ENCODE measurements around the gene CD300E. TPM values are rescaled to one million over a fixed set of nuclear protein-coding genes. Genes with fewer than 3 reads are reported as not detected.

The CD300E gene
- total and polyA plus RNA-seq, 2 of the 13 experiments (the other 11 are each of a cell fraction or from before 2014, with no cell fraction given), result not detected

GRCh38 chr17:74607221-74607620, 16.3 kb downstream of the CD300E start:
- FAIRE-seq, result no peak
- in situ Hi-C loops (cut with HindIII; ENCODE audit: extremely low pct_ligation_motif_present, low pct_unique_long_range_greater_than_20kb) (no loop called here), intact Hi-C loops (cut with micrococcal nuclease; ENCODE audit: unreplicated experiment) (no loop called here)
- Histone ChIP-seq H3K9me3 (ENCODE audit: low read length) (no peaks in the 10 kb centered on the region), H4K20me1 (ENCODE audit: insufficient read depth, low read length) (peaks cover 3% of the 10 kb centered on the region), H3K4me1 (ENCODE audit: insufficient read depth, low read length) (no peaks in the 10 kb centered on the region), H3K36me3 (replicated peaks in 1 of 2; ENCODE audit: control insufficient read depth in 1 of 2, insufficient read depth in 2 of 2, low read length in 2 of 2) (no peaks in the 10 kb centered on the region), H3K79me2 (ENCODE audit: insufficient read depth, low read length) (no peaks in the 10 kb centered on the region), H3K27me3 (ENCODE audit: control insufficient read depth in 1 of 2, insufficient read depth in 2 of 2, low read length in 2 of 2) (peaks cover 8 to 54% of the 10 kb centered on the region in 2 experiments), H3K4me3 (replicated peaks in 1 of 3; ENCODE audit: insufficient read depth in 1 of 3, low read depth in 2 of 3, low read length in 3 of 3) (no peak overlapping the region), H3K4me2 (ENCODE audit: low read depth, low read length) (no peak overlapping the region), H3K27ac (ENCODE audit: extremely low read length, insufficient read depth, low read length) (no peak overlapping the region), H3K9ac (ENCODE audit: insufficient read depth, low read depth, low read length) (no peak overlapping the region), H2AFZ (ENCODE audit: low read length) (no peak overlapping the region)
- TF ChIP-seq MTA3 (CRISPR knock-in tag; IDR thresholded peaks at IDR 0.05) (no peak), ZNF619 (CRISPR knock-in tag; IDR thresholded peaks at IDR 0.05) (no peak), KIAA2018 (CRISPR knock-in tag; IDR thresholded peaks at IDR 0.05; ENCODE audit: borderline replicate concordance) (no peak), MED8 (CRISPR knock-in tag; IDR thresholded peaks at IDR 0.05; ENCODE audit: insufficient replicate concordance) (no peak), ZNF230 (CRISPR knock-in tag; IDR thresholded peaks at IDR 0.05) (no peak), ZMYM2 (CRISPR knock-in tag; IDR thresholded peaks at IDR 0.05) (no peak), KDM2A (CRISPR knock-in tag; IDR thresholded peaks at IDR 0.05; ENCODE audit: borderline replicate concordance, low read depth) (no peak), ZFP37 (CRISPR knock-in tag; IDR thresholded peaks at IDR 0.05; ENCODE audit: borderline replicate concordance) (no peak), DNMT1 (CRISPR knock-in tag; IDR thresholded peaks at IDR 0.05) (no peak), SMARCC2 (IDR thresholded peaks at IDR 0.05) (no peak), ZNF138 (CRISPR knock-in tag; IDR thresholded peaks at IDR 0.05; ENCODE audit: low read depth) (no peak)
- ATAC-seq, result no peak
- POLR2A ChIA-PET, result no interaction called here
- DNase-seq (ENCODE audit: low spot score), result no peak
- CTCF ChIA-PET (ENCODE audit: low intra/inter-chr PET ratio, low total read pairs), result no interaction called here
- WGBS (ENCODE audit: low lambda C conversion rate), result 0% methylated on average over 1 of the region's 1 CpG
- no TSS peak for BruUV-seq (replicated peaks)

All from HepG2 (cell line).